SK-MEL-5 (cell line): ENCODE measurements around the gene ASCC3. TPM values are rescaled to one million over a fixed set of nuclear protein-coding genes. Genes with fewer than 3 reads are reported as not detected.
A peak's percentile ranks its signal among the peaks of the same experiment; 100 is the strongest.

Experiments used
- DNase-seq: peaks from one replicate; pipeline ENCODE4 v3.0.0-alpha.2; 2016; ENCODE audit warnings: low read depth, low spot score
- in situ Hi-C: cut with HindIII; loops from 2 replicates; pipeline ENCODE4 v1.10.0; 2016; ENCODE audit warnings: low sequenced_read_pairs, high pct_unique_total_duplicates, low pct_unique_long_range_greater_than_20kb
- total RNA-seq: library from RNA; depleted of rRNA; stranded (reverse); fragments of >200 nt; shearing (Covaris generic); gene quantifications from 2 replicates; pipeline ENCODE4 v1.2.3, GENCODE V29; 2014

Gene ASCC3
- total RNA-seq, 1 experiment from 2014 or later = 38.9 TPM

DNA sequence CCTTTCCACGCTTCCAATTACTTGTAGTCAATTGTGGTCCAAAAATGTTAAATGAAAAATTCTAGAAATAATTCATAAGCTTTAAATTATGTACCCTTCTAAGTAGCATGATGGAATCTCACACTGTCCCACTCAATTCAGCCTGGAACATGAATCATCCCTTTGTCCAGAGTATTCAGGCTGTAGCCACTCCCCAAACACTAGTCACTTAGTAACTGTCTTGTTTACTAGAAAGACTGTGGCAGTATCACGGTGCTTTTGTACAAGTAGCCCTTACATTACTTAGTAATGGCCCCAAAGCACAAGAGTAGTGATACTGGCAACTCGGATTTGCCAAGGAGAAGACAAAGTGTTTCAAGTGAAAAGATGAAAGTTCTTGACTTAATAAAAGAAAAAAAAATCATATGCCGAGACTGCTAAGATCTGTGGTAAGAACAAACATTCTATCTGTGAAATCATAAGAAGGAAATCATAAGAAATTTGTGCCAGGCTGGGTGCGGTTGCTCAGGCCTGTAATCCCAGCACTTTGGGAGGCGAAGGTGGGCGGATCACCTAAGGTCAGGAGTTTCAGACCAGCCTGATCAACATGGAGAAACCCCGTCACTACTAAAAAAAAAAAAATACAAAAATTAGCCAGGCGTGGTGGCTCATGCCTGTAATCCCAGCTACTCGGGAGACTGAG, 247.9 kb downstream of the ASCC3 start:
- peak; percentile 91 for DNase-seq
- in situ Hi-C loops = no loop called here

DNA sequence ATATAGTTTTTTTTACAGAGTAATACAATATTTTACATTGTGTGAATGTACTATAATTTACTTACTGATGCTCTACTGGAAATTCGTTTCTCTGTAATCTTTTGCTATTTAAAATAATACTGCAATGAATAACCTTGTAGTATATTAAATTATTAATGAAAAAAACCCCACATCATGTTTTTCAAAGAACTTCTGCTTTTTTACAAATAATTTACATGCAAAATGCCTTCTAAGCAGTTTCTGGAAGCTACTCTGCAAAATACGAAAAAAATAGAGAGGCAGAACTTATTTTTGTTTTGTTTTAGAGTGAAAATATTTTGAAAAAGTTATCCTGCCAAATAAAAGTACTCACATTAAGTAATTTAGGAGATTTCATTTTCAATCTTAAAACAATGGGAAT, 250.6 kb downstream of the ASCC3 start:
- DNase-seq = no peak
- in situ Hi-C loops = no loop called here

DNA sequence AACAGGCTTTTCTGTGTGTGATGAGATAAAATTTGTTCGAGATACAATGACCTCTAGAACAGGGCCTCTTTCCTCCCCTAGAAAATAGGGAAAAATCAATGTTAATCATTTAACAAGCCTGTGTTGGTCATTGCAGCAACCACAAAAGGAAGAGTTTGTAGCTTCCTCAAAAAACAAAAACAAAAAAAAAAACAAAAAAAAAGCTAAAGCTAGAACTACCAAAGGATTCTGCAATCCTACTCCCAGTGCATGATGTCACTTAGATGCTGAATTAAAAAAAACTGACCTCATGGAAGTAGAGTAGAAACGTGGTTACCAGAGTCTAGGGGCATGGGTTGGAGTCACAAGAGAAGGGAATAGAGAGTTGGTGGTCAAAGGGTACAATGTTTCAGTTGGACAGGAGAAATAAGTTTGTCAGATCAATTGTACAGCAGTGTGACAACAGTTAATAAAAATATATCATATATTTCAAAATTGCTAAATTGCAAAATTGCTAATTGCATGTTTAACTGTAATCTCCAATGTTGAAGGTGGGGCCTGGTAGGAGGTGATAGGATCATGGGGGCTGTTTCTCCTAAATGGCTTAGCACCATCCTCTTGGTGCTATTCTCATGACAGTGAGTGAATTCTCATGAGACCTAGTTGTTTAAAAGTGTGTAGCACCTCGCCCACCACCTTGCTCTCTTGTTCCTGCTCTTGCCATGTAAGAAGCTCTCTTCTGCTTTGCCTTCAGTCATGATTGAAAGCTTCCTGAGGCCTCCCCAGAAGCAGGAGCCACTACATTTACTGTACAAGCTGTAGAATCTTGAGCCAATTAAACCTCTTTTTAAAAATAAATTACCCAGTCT, 253.0 kb downstream of the ASCC3 start:
- DNase-seq = no peak
- in situ Hi-C loops = no loop called here

DNA sequence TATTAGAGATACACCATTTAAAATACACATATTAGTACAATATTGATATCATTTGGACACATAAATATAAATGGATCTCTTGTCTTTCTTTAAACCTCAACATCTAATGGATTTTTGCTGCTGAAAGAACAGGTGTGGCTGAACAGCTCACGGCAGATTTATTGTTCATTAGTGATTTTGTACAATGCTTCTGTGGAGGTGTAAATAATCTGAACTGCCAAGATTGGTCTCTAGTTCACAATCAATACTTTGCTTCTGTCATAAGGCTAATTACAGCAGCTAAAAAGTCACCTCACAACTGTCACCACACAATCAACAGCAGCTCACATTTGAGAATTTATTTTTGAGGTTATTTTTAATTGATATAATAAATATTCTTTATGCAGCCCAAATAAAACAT, 254.4 kb downstream of the ASCC3 start:
- in situ Hi-C loops = no loop called here

DNA sequence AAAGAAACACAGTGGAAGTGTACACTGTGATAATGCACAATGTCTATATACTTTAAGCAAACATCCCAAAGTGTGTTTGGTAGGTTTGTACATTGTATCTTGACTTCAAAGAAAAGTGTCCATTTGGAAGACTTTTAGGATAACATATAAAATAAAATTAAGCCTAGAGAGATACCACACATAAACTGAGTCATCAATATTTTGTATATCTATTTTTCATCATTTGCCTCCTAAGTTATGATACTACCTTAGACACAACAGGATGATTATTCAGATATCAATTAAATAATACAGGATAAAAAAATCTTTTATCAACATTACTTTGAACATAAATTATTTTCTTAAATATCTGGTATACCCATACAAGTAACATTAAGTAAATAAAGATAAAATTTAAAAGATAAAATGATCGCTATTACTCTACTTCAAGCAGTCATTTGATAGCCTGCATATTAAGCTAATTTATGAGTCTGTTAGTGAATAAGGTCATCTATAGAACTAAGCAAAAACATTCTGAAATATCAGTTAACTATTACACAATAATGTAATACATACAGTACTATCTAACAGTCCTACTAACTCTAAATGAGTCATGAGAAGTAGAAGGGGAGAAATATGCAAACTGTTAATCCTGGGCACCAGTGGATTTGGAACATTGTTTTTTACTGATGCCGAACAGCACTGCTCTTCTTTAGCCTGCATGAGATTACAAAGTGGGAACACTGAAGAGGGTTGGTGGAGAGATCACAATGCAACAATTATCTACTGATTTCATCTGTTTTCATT, 258.0 kb downstream of the ASCC3 start:
- in situ Hi-C loops = no loop called here
- DNase-seq = no peak

More for the DNA sequence above, 254.4 kb downstream of the ASCC3 start:
- no peak for DNase-seq

DNA sequence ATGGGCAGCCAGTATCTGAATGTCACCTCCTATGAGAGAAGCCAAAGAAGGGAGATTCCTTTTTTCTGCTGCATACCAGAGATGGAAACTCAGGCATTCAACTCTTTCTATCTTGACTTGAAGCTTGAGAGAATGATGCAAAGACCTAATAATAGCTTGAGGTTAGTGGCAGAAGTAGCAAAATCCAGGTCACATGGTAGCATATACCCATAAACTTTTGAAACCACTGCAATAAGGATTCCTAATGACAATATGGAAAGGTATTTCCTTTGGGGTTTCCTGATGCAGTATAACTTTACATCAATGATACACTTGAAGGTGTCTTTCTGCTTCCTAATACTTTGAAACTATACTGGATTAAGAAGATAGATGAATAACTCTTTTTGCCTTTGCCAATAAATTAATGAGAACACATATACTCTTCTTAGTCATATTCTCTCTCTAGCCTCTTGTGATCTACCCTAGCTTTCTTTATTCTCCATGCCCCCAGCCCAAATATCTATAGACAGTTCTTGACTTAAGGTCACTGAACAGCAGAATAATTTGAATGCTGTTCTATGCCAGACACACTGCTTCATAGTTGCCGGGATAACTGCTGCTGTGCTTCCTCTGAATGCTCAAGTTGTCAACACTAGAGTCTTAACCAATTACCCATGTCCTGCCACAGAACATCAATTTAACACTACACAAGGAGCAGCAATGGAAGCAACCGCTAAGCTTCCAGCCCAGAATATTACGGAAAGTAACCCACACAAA, 260.9 kb downstream of the ASCC3 start:
- in situ Hi-C loops = no loop called here
- DNase-seq = no peak

DNA sequence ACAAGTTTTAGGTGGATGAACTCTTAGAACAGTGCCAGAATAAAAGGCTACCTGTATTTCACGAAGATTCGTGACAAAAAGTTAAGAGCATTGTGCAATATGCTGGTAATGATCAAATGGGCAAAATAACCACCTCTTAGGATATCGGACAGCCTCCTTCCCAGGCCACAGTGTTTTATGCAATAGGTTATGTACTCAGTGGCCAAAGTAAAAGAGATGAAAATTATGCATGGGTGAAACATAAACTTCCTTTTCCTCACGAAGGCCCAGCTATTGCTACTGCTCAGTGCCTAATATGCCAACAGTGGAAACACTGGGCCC, 262.8 kb downstream of the ASCC3 start:
- in situ Hi-C loops = no loop called here

DNA sequence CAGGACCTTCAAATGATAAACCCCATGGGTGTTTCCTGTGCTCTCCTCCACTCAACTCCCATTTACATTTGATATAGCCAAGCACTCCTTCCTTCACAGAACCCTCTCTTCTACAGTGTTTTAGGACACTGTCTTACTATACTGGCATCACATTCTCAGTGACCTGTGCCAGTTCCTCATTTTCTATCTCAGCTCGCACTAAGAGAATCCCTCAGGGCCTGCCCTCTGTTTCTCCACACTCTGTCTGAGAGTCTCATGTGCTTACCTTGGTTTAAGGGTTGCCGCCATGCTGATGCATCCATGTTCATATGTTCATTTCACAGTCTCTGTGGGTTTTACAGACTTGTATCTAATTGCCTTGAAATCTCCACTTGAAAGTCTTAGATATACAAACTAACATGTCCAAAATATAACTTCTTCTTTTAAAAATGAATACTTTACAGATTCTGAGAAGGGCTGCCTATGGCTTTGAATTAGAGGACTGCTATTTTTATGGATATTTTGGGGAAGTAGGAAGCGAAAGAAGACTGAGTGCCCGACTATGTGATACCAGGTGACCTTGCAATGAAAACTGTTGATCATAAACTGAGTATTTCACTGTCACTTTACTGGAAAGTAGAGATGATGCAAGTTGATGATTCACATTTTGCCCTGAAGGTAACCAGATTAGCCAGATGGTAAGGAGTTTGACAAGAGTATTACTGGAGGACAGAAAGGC, 263.3 kb downstream of the ASCC3 start:
- DNase-seq = peak; percentile 9
- in situ Hi-C loops = no loop called here

More for the DNA sequence above, 262.8 kb downstream of the ASCC3 start:
- no peak for DNase-seq

DNA sequence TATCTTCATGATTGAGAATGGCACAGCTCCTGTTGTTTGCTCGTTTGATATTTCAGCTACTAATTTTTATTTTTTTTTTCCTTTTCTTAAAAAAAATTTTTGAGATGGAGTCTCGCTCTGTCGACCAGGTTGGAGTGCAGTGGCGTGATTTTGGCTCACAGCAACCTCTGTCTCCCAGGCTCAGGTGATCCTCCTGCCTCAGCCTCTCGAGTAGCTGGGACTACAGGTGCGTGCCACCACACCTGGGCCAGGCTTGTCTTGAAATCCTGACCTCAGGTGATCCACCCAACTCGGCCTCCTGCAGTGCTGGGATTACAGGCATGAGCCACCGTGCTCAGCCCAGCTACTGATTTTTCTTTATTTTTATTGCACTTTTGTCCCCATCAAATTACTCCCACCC, 266.2 kb downstream of the ASCC3 start:
- in situ Hi-C loops = no loop called here
- no peak for DNase-seq

DNA sequence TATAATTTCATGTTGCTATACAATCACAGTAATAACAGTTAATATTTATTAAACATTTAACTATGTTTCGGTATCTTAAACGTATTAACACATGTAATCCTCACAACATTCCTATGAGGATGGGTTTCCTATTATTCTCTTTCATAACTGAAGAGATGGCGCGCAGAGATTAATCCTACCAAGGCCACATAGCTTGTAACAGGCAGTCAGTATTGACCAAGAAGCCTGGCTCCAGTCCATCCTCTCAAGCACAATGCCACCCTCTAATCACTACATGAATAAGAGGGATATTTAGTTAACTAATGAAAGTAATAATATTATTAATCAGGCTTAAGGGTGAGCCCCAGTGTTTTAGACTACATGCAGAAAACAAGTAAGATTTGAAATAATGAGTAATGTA, 266.7 kb downstream of the ASCC3 start:
- DNase-seq = no peak
- in situ Hi-C loops = no loop called here

DNA sequence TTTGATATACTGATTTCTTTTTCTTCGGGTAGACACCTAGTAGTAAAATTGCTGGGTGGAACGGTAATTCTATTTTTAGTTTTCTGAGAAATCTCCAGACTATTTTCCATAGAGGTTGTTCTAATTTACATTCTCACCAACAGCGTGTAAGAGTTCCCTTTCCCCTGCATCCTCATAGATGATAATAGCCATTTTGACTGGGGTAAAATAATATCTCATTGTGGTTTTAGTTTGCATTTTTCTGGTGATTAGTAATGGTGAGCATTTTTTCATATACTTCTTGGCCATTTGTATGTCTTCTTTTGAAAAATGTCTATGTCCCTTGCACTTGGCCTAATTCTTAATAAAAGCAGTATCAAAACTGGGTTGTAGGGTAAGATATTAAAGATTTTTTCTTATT, 267.5 kb downstream of the ASCC3 start:
- DNase-seq = no peak
- in situ Hi-C loops = no loop called here

DNA sequence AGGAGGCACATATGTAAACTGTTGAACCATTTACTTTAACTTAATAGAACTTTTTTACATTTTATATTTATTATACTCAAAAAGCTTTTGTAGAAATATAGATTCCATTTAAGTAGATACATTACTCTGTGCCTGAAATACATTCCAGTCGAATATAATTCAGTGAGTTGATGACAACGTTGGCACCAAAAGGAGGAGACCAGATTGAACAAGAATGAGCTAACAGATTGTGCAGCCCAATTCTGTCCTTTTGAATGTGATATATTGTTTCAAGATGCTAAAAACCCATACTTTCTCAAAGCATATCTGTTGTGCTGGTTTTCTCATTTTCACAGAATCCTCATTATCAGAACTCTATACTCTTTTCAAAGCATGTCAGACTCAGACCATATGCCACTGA, 269.0 kb downstream of the ASCC3 start:
- DNase-seq = no peak
- in situ Hi-C loops = no loop called here

DNA sequence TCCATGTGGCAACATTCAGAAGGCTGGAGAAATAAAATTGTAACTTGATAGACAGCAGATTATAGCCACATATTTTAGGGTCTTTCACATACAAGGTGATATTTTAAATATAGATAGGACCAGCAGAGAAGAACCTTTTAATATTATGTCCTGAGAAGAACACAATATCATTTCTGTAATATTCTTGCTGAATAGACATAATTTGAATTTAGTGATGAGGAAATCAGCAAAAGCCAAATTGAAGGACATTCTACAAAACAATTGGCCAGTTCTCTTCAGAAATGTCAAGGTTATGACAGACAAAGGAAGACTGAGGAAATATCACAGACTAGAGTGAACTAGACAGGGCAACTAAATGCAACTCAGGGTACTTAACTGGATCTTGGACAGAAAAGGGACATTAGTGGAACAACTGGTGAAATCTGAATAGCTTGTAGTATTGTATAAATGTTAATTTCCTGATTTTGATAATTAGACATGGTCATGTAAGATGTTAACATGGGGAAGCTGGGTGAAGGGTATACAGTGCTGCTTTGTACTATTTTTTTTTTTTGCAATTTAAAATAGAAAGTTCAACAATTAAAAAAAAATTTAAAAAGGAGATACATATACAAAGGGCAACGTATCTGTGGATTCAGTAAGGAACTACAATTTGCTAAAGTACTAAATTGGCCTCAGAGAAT, 281.9 kb downstream of the ASCC3 start:
- in situ Hi-C loops = no loop called here

DNA sequence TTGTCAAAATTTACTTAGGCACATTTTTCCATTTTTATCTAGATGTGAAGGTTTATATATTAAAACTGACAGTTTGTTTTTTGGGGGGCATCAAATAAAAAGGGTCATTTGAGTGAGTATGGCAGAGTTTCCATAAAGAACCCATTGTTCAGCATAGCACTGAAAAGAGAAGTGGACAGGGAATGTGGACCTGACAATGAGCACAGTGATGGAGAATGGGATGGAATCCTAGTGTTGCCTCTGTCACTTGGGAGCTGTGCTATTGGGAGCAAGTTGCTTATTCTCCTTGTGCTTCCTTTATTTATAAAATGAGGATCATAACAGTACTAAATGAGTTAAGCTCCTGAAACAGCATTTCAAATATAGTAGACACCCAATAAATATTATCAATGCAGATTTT, 285.7 kb downstream of the ASCC3 start:
- in situ Hi-C loops = no loop called here
- peak; percentile 26 for DNase-seq

More for the DNA sequence above, 281.9 kb downstream of the ASCC3 start:
- no peak for DNase-seq

DNA sequence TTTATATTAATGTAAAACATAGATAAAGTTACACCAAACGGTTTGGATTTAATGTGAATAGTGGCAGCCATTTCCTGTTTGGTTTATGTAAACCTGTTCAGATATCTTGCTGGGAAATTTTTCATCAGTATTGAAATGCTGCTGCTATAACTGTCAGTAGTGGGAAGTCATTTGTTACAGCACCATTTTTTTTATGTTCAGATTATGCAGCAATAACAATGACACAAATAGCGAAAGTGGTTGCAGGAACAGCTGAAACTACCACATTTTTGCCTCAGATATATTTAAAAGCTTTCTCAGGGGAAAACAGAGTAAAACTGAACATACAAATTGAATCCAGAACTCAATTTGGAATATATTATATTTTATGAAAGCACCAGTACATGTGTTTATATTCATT, 287.6 kb downstream of the ASCC3 start:
- in situ Hi-C loops = no loop called here
- no peak for DNase-seq

DNA sequence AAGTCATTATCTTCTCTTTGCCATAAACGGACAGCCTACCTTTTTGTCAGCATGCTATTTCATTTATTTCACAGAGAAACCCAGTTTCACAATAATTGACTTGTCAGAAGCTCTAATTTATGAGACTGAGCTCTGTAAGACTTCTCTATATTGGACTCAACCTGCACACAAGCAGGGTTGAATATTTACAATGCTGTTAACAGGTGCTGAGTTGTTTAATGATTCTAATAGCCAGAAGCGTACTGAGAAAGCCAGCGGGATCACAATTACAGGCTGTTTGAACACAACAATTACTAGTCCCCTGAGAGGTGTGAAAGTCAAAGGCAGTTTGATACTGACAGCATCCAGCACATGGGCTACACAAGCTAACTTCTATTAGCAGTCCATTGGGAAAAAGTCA, 288.2 kb downstream of the ASCC3 start:
- DNase-seq = peak; percentile 45
- in situ Hi-C loops = no loop called here

DNA sequence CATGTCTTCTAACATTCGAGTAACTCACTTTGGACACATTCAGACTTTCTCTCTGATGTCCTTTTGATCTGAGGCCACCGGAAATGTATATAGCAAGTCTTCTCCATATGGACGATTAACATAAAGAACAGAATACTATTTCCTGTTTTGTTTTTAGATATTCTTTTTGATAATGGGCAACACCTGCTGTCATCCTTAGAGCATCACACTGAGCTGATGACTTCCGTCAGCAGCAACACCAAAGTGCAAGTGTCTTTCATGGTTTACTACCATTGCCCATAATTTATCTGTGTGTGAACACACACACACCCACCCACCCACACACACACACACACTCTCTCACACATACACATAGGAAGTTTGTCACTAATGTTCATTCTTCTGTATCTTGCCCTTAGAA, 303.7 kb downstream of the ASCC3 start:
- in situ Hi-C loops = no loop called here

More for the DNA sequence above, 303.7 kb downstream of the ASCC3 start:
- DNase-seq = no peak
